Mesenchymal stem cell (in vitro differentiated cells and primary cell): ENCODE results near the gene SGCA.
A peak's percentile ranks its signal among the peaks of the same experiment; 100 is the strongest.

ENCODE experiments used
- DNase-seq: peaks from one replicate; pipeline ENCODE4 v3.0.0-alpha.2; 2013
- H2AFZ ChIP-seq: one replicate; pipeline ENCODE4 v1.6.1; 2013; ENCODE audit warnings: low read depth, mild to moderate bottlenecking, control low read depth, inconsistent platforms, low read length, moderate library complexity
- H2AK5ac ChIP-seq: 2 replicates; pipeline ENCODE4 v1.6.1; 2013; ENCODE audit warnings: low read length, moderate library complexity, mild to moderate bottlenecking, inconsistent platforms; ENCODE audit not compliant: severe bottlenecking
- H2BK120ac ChIP-seq: one replicate; pipeline ENCODE4 v1.6.1; 2013; ENCODE audit warnings: low read depth, mild to moderate bottlenecking, inconsistent platforms, low read length, moderate library complexity
- H2BK12ac ChIP-seq, 2 experiments: one replicate each; pipeline ENCODE4 v1.6.1; 2013; ENCODE audit warnings: inconsistent platforms in 2 of 2, low read length in 2 of 2, mild to moderate bottlenecking in 2 of 2, moderate library complexity in 2 of 2, control low read depth in 1 of 2
- H2BK15ac ChIP-seq: one replicate; pipeline ENCODE4 v1.6.1; 2013; ENCODE audit warnings: mild to moderate bottlenecking, low read depth, inconsistent platforms; ENCODE audit not compliant: poor library complexity, severe bottlenecking
- H2BK5ac ChIP-seq: 2 replicates; pipeline ENCODE4 v1.6.1; 2013; ENCODE audit warnings: low read depth, mild to moderate bottlenecking, low read length, control low read depth, inconsistent platforms; ENCODE audit not compliant: poor library complexity, severe bottlenecking
- H3K14ac ChIP-seq, 2 experiments: one replicate each; pipeline ENCODE4 v1.6.1; 2013; ENCODE audit warnings: inconsistent platforms in 2 of 2, low read length in 2 of 2, control low read depth in 1 of 2, mild to moderate bottlenecking in 1 of 2, moderate library complexity in 1 of 2
- H3K18ac ChIP-seq, 2 experiments: one replicate each; pipeline ENCODE4 v1.6.1; 2013; ENCODE audit warnings: inconsistent platforms in 2 of 2, low read length in 2 of 2, control low read depth in 1 of 2, low read depth in 1 of 2, mild to moderate bottlenecking in 1 of 2
- H3K23ac ChIP-seq, 2 experiments: one replicate each; pipeline ENCODE4 v1.6.1; 2013; ENCODE audit warnings: inconsistent platforms in 2 of 2, low read length in 2 of 2, mild to moderate bottlenecking in 2 of 2, moderate library complexity in 2 of 2, control low read depth in 1 of 2
- H3K27ac ChIP-seq: 2 replicates; pipeline ENCODE4 v1.5.1; 2013; ENCODE audit warnings: mild to moderate bottlenecking, moderate library complexity, low read length, control low read depth, inconsistent platforms; ENCODE audit not compliant: poor library complexity, severe bottlenecking
- H3K27me3 ChIP-seq, 2 experiments: 2 replicates each; pipeline versions ENCODE4 v1.6.1 to v1.7.0; 2013; ENCODE audit warnings: low read length in 2 of 2, mild to moderate bottlenecking in 2 of 2, moderate library complexity in 2 of 2, control low read depth in 1 of 2, inconsistent platforms in 1 of 2; ENCODE audit not compliant: control insufficient read depth in 1 of 2, insufficient read depth in 1 of 2
- H3K36me3 ChIP-seq, 2 experiments: 2 replicates each; pipeline versions ENCODE4 v1.6.1 to v1.7.0; 2013; ENCODE audit warnings: low read length in 2 of 2, control low read depth in 1 of 2, inconsistent platforms in 1 of 2, low read depth in 1 of 2, mild to moderate bottlenecking in 1 of 2; ENCODE audit not compliant: insufficient read depth in 2 of 2, control insufficient read depth in 1 of 2
- H3K4ac ChIP-seq, 2 experiments: one replicate each; pipeline ENCODE4 v1.6.1; 2013; ENCODE audit warnings: inconsistent platforms in 2 of 2, low read length in 2 of 2, mild to moderate bottlenecking in 2 of 2, moderate library complexity in 2 of 2, control low read depth in 1 of 2, low read depth in 1 of 2
- H3K4me1 ChIP-seq: 2 replicates; pipeline ENCODE4 v1.6.1; 2013; ENCODE audit warnings: low read depth, low read length, control low read depth; ENCODE audit not compliant: control insufficient read depth, insufficient read depth
- H3K4me2 ChIP-seq: 2 replicates; pipeline ENCODE4 v1.6.1; 2013; ENCODE audit warnings: low read length, mild to moderate bottlenecking, inconsistent platforms; ENCODE audit not compliant: poor library complexity, severe bottlenecking
- H3K4me3 ChIP-seq, 2 experiments: 2 replicates each; pipeline versions ENCODE4 v1.5.1 to v1.7.0; 2013; ENCODE audit warnings: low read length in 2 of 2, mild to moderate bottlenecking in 2 of 2, control low read depth in 1 of 2, low read depth in 1 of 2; ENCODE audit not compliant: insufficient read depth in 1 of 2
- H3K79me1 ChIP-seq: replicated peaks from 2 replicates; pipeline ENCODE4 v1.6.1; 2013; ENCODE audit warnings: mild to moderate bottlenecking, control low read depth, low read length, inconsistent platforms; ENCODE audit not compliant: poor library complexity, severe bottlenecking
- H3K9ac ChIP-seq: 2 replicates; pipeline ENCODE4 v1.7.0; 2013; ENCODE audit warnings: mild to moderate bottlenecking, low read length, moderate library complexity
- H3K9me3 ChIP-seq: 2 replicates; pipeline ENCODE4 v1.7.0; 2013; ENCODE audit warnings: mild to moderate bottlenecking, low read length; ENCODE audit not compliant: control insufficient read depth
- H4K8ac ChIP-seq: one replicate; pipeline ENCODE4 v1.6.1; 2013; ENCODE audit warnings: inconsistent platforms, mild to moderate bottlenecking, low read length, moderate library complexity
- H4K91ac ChIP-seq: one replicate; pipeline ENCODE4 v1.6.1; 2013; ENCODE audit warnings: mild to moderate bottlenecking, low read length, inconsistent platforms
- WGBS: methylation state at CpG from one replicate; pipeline ENCODE4 v1.1.7; 2013; ENCODE audit warnings: mixed read lengths; 5-methylcytosine and 5-hydroxymethylcytosine counted together

Gene SGCA

GRCh38 chr17:50157891-50158290, 7.9 kb upstream of the SGCA start:
- Histone ChIP-seq H3K27ac (no peak overlapping the region), H3K9ac (no peak overlapping the region), H3K18ac (no peak overlapping the region), H2BK15ac (no peak overlapping the region), H3K4me2 (no peak overlapping the region), H2BK5ac (no peak overlapping the region), H2BK12ac (no peak overlapping the region), H3K27me3 (no peaks in the 10 kb centered on the region), H2BK120ac (no peak overlapping the region), H3K4ac (no peak overlapping the region), H4K8ac (no peak overlapping the region), H3K36me3 (no peaks in the 10 kb centered on the region), H4K91ac (no peak overlapping the region), H3K9me3 (no peaks in the 10 kb centered on the region), H3K14ac (no peak overlapping the region), H2AFZ (no peak overlapping the region), H2AK5ac (no peak overlapping the region), H3K23ac (no peak overlapping the region), H3K4me3 (no peak overlapping the region), H3K79me1 (no peaks in the 10 kb centered on the region), H3K4me1 (peaks cover 15% of the 10 kb centered on the region)
- WGBS = 89% methylated on average over 4 of the region's 4 CpGs
- DNase-seq = no peak

GRCh38 chr17:50161023-50161910, 4.5 kb upstream of the SGCA start:
- H2AK5ac ChIP-seq = peak overlapping the region; percentile 37
- under 1% methylated on average over 49 of the region's 53 CpGs for WGBS
- H4K8ac ChIP-seq = peak overlapping the region; percentile 91
- H3K23ac ChIP-seq = no peak overlapping the region
- DNase-seq = peak; percentile 88
- no peaks in the 10 kb centered on the region for H3K79me1 ChIP-seq
- no peaks in the 10 kb centered on the region for H3K9me3 ChIP-seq
- no peaks in the 10 kb centered on the region for H3K36me3 ChIP-seq
- peak overlapping the region; percentile 67 to 89 for H3K4me3 ChIP-seq
- peak overlapping the region; percentile 45 to 59 for H2BK12ac ChIP-seq
- peak overlapping the region in 1 of 2 experiments; percentile 38 for H3K4ac ChIP-seq
- H3K27me3 ChIP-seq = no peaks in the 10 kb centered on the region
- peak overlapping the region in 1 of 2 experiments; percentile 94 for H3K14ac ChIP-seq
- peak overlapping the region; percentile 92 for H4K91ac ChIP-seq
- H2BK15ac ChIP-seq = peak overlapping the region; percentile 95
- no peak overlapping the region for H2BK5ac ChIP-seq
- peaks cover 12% of the 10 kb centered on the region for H3K4me1 ChIP-seq
- H3K4me2 ChIP-seq = peak overlapping the region; percentile 99
- peak overlapping the region; percentile 89 for H2AFZ ChIP-seq
- H3K9ac ChIP-seq = peak overlapping the region; percentile 88
- no peak overlapping the region for H3K27ac ChIP-seq
- peak overlapping the region; percentile 73 to 86 for H3K18ac ChIP-seq
- H2BK120ac ChIP-seq = peak overlapping the region; percentile 52

- DNase-seq = no peak
- peak overlapping the region in 1 of 2 experiments; percentile 9 for H3K18ac ChIP-seq
- H3K23ac ChIP-seq = no peak overlapping the region
- H3K79me1 ChIP-seq = no peaks in the 10 kb centered on the region
- H2BK120ac ChIP-seq = no peak overlapping the region
- no peaks in the 10 kb centered on the region for H3K9me3 ChIP-seq
- H3K4me3 ChIP-seq = peak overlapping the region in 1 of 2 experiments; percentile 89
- H2BK5ac ChIP-seq = no peak overlapping the region
- no peaks in the 10 kb centered on the region for H3K27me3 ChIP-seq
- no peak overlapping the region for H3K27ac ChIP-seq
- peak overlapping the region; percentile 37 for H2AK5ac ChIP-seq
- H3K14ac ChIP-seq = no peak overlapping the region
- H3K9ac ChIP-seq = peak overlapping the region; percentile 88
- H2BK15ac ChIP-seq = no peak overlapping the region
- H4K91ac ChIP-seq = peak overlapping the region; percentile 56
- WGBS = 58% methylated on average over 16 of the region's 16 CpGs
- peak overlapping the region; percentile 47 for H3K4me2 ChIP-seq
- peak overlapping the region; percentile 74 for H4K8ac ChIP-seq
- no peak overlapping the region for H2AFZ ChIP-seq
- peak overlapping the region in 1 of 2 experiments; percentile 59 for H2BK12ac ChIP-seq
- no peaks in the 10 kb centered on the region for H3K36me3 ChIP-seq
- peak overlapping the region in 1 of 2 experiments; percentile 37 for H3K4ac ChIP-seq
- H3K4me1 ChIP-seq = peaks cover 12% of the 10 kb centered on the region
These were observed 3.9 kb upstream of the SGCA start for GRCh38 chr17:50161911-50162288.

GRCh38 chr17:50162466-50163254, 3.1 kb upstream of the SGCA start:
- no peak overlapping the region for H3K27ac ChIP-seq
- no peak overlapping the region for H2AK5ac ChIP-seq
- H3K9me3 ChIP-seq = no peaks in the 10 kb centered on the region
- no peak overlapping the region for H4K8ac ChIP-seq
- H4K91ac ChIP-seq = no peak overlapping the region
- no peak overlapping the region for H3K4me2 ChIP-seq
- H2BK5ac ChIP-seq = no peak overlapping the region
- H2AFZ ChIP-seq = no peak overlapping the region
- no peaks in the 10 kb centered on the region for H3K36me3 ChIP-seq
- H3K4ac ChIP-seq = no peak overlapping the region
- H3K18ac ChIP-seq = no peak overlapping the region
- DNase-seq = no peak
- H3K4me3 ChIP-seq = no peak overlapping the region
- no peak overlapping the region for H3K14ac ChIP-seq
- H3K23ac ChIP-seq = no peak overlapping the region
- H3K27me3 ChIP-seq = no peaks in the 10 kb centered on the region
- H3K4me1 ChIP-seq = peaks cover 12% of the 10 kb centered on the region
- no peak overlapping the region for H2BK120ac ChIP-seq
- no peak overlapping the region for H3K9ac ChIP-seq
- no peak overlapping the region for H2BK15ac ChIP-seq
- 90% methylated on average over 8 of the region's 8 CpGs for WGBS
- H2BK12ac ChIP-seq = no peak overlapping the region
- H3K79me1 ChIP-seq = no peaks in the 10 kb centered on the region
